ENCODE results near the gene SLC45A3.
A peak's percentile ranks its signal among the peaks of the same experiment; 100 is the strongest.
"Not testable (repeated sequence)": the region's sequence is repeated elsewhere in the genome, so short reads cannot be mapped to it uniquely, and the experiment has no call there.

The SLC45A3 gene, protein sequence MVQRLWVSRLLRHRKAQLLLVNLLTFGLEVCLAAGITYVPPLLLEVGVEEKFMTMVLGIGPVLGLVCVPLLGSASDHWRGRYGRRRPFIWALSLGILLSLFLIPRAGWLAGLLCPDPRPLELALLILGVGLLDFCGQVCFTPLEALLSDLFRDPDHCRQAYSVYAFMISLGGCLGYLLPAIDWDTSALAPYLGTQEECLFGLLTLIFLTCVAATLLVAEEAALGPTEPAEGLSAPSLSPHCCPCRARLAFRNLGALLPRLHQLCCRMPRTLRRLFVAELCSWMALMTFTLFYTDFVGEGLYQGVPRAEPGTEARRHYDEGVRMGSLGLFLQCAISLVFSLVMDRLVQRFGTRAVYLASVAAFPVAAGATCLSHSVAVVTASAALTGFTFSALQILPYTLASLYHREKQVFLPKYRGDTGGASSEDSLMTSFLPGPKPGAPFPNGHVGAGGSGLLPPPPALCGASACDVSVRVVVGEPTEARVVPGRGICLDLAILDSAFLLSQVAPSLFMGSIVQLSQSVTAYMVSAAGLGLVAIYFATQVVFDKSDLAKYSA

DNA sequence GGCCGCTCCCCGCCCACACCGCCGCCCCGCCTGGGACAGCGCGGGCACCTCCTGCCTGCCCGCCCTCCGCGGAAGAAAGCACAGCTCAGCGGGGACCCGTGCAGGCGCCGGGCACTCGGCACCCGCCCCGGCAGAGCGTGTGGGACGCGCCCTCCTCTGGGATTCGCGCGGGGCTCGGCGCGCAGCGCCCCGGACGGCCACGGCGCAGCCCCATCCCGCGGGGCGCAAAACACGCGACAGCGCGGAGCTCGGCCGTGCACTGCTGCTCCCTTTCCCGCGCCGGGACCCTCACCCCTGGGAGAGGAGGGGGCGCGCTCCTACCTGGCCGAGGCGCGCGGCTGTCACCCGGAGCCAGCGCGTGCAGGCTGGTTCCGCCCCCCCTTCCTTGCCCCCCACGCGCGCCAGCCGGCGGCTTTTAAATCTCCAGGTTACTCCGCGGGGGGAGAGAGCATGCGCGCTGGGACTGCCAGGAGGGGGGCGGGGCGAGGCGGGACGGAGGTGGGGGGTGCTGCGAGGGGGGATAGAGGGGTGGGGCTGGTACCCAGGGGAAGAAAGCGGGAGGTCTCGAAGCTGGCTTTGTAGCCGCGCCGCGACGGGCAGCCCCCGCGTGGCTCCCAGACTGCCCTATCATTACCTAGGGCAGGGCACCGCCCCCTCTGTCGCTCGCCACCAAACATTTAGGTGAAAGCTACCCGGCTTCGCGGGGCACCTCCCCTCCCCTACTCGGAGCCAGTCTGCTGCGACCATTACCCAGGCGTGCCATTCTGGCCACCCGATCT lies at the start of gene SLC45A3:
Gene SLC45A3 (minus strand): TSS at position 437 of the 779 bp plus-strand sequence. CDS start 15,853 bp downstream, outside the sequence.
- no peak for DNase-seq (ENCODE audit: low read depth in 2 of 2)

DNA sequence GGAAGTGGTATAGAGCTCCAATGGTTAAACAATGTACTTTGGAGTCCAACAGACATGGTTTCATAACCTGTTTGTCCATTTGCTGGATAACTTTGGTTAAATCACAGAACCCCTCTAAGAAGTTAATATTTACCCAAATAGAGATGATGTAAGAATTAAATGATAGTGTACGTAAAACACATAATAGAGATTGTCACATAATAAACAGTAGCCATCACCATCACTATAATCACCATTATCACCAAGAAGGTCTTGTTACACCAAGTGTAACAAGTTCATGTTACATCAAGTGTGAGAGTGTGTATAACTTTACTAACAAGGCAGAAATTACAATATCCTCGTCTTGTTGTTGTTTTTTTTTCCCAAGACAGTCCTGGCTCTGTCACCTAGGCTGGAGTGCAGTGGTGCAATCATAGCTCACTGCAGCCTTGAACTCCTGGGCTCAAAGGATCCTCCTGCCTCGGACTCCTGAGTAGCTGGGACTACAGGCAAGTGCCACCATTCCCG lies 46.4 kb upstream of the SLC45A3 start:
- DNase-seq (ENCODE audit: low read depth in 2 of 2): no peak

DNA sequence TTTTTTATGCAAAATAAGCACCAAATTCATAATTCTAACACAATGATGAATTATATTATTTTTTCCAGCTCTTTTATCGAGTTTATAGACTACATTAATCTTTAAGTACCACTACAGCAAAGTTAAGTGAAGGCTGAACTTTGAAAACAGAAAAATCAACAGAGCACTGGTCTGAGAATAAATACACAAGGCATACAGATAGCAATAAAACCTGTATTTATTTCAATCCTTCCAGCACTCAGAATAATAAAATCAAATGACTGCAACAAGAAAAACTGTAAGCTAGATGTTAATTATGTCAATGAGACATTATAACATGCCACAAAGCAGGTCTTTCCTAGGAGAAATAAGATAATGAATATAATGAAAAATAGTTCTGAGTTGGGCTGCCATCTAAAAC lies 45.2 kb upstream of the SLC45A3 start:
- no peak for DNase-seq (ENCODE audit: low read depth in 2 of 2)

DNA sequence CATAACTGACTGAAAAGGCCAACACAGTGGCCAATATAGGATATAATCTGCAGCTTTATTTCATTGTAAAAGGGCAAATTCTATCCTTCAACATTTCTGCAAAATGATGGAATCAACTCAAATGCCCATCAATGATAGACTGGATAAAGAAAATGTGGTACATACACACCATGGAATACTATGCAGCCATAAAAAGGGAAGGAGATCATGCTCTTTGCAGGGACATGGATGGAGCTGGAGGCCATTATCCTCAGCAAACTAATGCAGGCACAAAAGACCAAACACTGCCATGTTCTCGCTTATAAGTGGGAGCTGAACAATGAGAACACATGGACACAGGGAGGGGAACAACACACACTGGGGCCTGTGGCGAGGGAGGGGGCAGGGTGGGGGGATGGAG lies 40.4 kb upstream of the SLC45A3 start:
- DNase-seq (ENCODE audit: low read depth in 2 of 2): not testable (repeated sequence)

DNA sequence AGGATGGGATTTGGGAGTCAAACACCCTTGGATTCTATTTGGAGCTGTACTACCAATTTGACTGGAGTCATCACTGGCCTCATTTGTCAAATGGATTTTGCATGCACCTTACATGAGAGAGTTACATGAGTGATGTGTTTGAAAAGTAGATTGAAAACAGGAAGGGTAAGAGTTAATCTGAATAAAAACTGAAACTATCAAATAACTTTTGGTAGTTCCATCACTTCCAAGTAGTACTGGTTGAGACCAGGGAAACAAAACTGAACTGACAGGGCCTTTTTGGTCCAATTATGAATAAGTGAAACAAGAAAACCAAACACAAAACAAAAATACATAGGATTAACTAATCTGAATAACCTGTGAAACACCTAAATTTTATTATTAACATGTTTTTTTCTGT lies 39.5 kb upstream of the SLC45A3 start:
- DNase-seq (ENCODE audit: low read depth in 2 of 2): no peak

DNA sequence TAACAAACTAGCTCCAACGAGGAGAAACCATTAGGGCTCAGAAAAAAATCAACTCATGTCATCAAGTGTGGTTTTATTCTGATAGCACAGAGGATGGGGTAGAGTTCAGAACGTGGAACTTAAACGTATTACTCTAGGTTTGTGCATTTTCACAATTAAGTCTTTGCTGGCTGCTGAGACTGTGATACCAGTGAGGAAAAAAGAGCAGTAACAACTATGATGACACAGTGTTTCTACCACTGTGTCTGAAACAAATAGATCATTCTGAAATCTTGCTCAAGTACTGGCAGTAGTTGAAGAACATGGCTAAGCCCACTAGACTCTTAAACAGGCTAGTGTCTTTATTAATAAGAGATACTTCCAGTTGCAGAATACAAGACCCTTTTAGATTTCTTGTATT lies 38.7 kb upstream of the SLC45A3 start:
- DNase-seq (ENCODE audit: low read depth in 2 of 2): no peak

DNA sequence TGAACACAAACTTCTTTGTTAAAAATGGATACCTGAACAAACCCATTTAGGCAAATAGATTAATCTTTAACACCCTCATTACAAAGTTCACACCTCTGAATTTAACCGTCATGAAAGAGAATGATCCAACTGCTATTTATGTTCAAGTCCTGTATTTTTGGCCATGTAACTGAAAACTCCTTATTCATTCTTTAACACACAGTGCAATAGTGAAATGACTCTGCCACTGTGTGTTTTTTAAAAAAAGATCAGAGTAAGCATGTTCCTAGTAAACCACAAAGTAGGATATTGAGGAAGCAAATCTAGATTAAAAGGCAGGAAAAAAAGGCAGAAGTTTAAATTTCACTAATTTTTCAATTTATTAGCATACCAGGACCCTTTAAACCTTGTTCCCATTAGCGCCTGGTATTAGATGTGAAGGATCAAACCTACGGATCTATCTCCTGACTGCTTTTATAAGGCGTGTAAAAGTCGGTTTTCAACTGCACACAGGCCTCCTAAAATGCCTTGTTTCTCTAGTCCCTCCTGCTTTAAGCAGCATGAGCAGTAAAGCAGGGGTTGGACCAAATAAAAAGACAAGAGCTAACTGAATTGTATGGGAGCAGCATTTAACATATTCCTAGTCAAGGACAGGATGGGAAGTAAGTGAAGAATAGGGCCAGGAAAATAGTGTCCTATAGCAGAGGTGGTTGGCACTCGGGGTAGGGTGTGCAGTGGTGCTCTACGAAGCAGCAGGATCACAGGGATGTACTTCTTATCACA lies 36.2 kb upstream of the SLC45A3 start:
- DNase-seq (ENCODE audit: low read depth in 2 of 2): no peak

DNA sequence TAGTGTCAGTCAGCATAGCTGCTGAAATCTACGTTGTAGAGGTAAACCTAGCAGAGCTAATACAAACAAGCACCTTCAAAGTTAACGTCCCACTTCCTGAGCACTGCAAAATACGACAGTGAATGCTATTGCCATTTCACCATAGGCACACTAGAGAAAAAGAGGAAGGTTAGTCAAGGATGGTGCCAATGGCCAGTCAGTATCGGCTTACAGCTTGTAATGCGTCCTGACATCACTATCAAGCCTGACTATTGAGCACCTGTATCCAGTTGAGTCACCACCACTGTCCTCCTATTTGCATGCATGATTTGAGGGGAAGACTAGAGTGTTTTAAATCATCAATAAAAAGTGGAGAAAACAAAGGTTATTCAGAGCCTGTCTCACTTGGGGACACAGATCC lies 35.3 kb upstream of the SLC45A3 start:
- DNase-seq (ENCODE audit: low read depth in 2 of 2): no peak

DNA sequence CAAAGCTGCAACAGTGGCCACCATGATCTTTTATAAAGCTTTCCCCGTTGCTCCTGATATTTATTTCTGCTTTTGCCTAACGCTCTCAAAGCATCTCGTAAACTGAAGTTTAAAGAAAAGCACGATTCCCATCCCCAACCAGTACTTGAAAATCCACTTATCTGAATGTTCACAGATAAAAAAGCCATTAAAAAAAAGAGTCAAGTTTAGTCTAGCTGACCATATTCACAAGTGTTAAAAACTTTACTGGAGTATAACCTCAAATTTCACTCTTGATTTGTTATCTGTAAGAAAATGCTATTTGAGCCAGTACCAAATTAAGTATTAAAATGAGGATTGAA lies 34.6 kb upstream of the SLC45A3 start:
- DNase-seq (ENCODE audit: low read depth in 2 of 2): no peak

DNA sequence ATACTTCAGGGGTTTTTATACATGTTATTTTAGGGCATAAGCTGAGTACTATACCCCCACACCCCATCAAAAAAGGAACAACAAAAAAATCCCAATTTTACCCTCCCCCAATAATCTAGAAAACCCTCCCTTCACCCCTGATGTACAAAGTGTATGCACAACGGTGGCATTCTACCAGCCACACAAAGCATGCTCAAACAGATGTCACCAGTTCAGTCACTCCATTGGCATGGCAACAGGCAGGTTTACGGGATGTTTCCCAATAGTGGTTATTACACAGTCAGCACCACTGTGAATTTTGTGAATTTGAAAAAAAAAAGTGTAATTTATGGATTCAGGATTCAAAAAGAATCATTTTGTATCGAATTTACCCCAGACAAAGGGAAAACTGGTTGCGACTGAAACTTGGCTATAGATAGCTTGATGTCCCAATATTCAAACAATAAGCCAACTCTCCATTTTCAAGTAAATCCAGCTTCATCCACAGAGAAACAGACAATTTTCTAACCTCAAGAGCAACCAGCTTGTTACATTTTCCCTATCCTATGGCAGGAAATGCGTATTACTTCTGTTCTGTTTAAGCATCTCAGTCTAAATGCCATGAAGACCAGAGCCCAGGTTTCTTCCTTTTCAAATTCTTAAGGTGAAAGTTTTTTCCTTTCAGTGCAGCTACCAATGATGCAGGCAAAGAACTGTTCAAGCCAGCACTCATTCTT lies 34.0 kb upstream of the SLC45A3 start:
- DNase-seq (ENCODE audit: low read depth in 2 of 2): no peak

DNA sequence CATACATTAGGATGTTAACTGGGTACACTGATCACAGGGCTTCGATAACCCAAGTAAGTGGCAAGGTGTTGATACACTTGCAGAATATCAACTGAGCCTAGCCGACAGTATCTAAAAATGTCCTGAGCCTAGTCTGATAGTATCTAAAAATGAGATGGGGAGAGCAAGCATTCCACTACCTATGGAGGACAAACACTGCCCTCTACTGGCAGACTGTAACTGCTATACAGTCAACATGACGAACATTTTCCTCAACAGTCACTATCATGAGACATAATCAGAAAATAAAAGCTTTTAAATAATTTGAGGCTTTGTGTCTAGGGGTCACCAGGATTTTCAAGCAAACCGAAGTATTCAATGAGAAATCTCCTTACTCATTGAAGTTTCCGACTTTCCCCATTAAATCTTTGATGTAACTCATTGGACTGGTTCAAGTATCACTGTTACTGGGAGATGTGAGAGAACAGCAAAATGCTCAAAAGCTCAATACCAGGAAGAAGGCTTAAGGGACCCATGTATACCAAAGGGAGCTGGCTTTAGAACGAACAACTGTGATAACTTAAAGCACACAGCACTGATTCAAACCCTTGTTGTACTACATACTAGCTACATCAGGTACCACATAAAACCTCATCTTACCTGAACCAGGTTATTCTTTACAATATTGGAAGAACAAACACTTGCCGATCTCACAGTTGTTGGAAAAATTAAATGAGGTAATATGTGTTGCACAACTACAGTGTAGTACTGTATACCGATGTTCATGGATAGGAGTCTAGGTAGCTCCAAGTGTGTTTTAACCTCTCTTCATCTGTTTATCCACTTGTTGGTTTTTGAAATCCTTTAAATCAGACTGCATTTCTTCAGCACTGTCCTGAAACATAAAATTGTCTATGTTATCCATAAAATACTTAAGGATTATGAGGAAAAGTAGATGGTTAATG lies 31.1 kb upstream of the SLC45A3 start:
- DNase-seq (ENCODE audit: low read depth in 2 of 2): peak; percentile 45 to 55

DNA sequence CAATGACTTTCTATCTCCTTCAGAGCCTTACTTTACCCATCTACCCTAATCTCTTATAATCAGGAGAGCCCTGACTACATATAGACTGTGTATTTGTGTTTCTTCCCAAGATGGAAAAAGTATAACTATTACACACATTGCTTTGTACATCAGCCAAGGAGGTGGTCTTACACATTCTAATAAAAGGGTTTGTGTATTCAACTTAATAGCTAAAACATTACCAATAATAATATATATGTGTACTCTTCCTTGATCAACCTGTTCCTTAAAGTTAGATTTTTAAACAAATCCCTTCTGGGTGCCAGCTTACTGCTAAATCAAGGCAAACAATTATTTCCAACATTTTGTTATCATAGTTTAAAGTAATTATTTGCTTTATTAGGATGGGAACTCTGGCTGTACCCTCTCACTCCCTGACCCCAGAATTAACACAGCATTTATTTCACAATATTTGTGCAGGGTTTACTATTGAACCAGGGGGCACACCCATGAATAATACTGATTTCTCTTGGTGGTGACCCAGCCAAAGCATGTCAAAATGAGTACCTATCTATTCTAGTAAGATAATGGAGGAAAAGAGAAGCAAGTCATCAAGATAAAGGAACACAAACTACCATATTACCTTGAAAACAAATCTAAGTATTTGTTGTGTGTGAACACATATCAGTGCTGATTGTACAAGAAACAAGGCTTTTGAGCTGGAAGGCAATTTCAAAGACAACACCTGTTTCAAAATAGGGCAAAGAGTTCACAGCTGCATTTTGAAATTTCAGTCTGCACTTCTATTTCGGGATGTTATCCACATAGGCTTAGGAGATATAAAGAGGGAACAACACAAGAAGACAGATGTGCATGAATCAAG lies 30.1 kb upstream of the SLC45A3 start:
- no peak for DNase-seq (ENCODE audit: low read depth in 2 of 2)

DNA sequence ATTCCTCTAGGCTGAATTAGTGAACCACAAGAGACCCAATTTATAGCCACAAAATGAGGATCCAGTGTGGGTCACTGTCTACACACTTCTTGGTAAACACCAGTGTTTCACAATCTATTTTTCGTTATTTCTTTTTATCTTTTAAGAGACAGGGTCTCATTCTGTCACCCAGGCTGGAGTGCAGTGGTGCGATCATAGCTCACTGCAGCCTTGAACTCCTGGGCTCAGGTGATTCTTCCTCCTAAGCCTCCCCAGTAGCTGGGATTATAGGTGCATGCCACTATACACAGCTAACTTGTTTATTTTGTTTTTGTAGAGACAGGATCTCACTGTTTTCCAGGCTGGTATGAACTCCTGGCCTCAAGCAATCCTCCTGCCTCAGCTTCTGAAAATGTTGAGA lies 29.3 kb upstream of the SLC45A3 start:
- DNase-seq (ENCODE audit: low read depth in 2 of 2): no peak

DNA sequence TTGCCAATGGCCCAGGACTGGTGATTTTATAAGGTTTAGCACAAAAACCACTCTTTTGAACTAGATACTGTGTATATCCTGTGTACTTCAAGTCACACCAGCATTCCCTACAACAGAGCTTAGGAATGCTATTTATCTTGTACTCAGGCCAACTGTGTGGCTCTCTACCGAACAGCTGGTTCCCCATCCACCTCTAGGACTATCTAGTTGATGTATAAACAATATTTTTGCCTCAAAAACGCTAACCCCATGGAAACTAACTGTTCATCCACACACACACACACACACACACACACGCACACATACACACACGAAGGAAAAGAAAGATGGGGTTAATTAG lies 28.7 kb upstream of the SLC45A3 start:
- DNase-seq (ENCODE audit: low read depth in 2 of 2): peak in 1 of 2 experiments; percentile 20

DNA sequence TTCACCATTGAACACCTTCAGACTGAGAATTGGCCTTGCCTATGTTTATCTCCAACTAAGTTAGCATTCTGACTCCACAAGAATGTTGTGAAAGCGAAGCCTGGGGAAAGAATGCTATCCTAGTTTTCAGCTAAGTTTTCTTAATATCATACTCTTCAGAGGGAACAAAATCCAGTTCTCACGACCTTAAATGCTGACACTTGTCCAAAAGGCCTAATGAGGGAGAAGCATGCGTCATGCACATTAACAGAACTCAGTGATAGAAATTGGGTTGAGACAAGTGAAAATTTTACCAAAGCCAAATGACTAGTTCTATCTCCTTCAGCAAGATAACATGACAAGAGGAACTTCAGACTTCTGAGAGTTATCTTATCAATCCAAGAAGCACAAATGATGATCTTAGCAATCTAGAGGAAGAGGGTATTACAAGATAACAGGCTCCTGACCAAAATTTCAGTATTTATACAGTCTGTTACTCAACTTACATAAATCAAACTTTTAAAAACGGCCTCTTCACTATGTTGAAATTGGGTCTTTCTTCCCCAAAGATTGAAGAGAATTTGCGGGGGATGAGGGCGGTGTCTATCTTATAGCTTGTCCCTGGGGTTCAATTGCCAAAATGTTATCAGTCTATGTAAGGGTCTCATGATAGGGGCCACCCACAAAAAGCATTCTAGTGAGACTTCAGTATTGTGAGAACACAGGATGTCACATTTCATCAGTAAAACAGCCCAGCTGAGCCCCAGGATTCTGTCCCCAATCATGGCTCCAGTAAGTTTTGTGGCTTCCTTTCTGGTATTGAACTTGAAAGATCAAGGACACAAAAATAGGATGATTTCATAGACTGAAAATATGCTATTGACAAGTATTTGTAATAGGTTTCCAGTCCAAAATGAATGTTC lies 26.5 kb upstream of the SLC45A3 start:
- no peak for DNase-seq (ENCODE audit: low read depth in 2 of 2)

DNA sequence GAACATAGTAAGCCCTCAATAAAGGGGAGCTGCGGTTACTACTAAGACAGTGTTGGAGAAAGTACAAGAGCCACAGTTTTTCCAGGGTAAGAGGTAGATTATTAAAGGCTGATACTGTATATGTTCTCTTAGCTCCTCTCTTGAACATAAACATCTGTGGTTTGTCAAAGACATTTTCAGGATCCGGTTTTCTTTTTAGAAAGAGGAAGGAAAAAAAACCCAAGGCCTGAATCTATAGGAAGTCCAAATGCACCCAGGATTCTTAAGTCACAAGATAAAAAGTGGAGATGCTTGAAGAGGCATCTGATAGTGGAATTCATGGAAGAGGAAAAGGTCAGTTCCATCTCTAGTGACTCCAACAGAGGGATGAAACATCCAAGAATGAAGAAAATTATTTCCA lies 24.6 kb upstream of the SLC45A3 start:
- DNase-seq (ENCODE audit: low read depth in 2 of 2): no peak

DNA sequence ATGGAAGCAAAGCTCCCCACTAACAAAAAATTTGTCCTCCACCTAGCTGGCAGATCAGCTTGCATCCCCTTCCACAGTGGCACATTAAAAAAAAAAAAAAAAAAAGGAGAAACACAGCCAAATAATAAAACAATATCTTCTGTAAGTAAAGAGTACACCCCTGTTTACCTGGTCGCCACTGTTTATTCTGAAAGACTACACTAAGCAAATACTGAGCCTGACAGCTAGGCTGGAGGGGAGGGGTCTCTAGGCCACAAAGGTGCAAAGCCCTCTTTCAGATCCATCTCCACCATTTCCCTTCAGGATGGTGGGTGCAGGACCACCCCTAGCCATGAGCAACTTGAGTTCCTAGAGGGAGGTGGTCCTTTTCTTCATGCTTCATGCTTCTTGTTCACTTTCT lies 22.8 kb upstream of the SLC45A3 start:
- DNase-seq (ENCODE audit: low read depth in 2 of 2): no peak

DNA sequence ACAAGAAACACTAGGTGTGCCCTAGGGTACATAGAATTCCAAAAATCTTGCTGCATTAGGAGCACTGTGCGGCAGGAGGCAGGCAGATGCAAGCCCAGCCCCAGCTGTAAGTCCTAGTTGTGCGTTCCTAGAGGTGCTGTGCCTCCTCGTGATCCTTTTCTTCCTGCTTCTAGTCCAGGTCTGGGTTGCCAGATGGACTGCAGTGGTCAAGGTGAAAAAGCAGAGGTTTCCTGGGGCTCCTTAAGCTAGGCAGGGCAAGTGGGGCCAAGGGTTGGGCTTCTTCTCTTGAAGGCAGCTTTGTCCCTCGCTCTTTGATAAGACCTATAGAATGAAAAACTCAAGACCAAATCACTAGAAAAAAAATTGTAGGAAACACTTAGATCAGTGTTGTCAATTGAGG lies 21.6 kb upstream of the SLC45A3 start:
- no peak for DNase-seq (ENCODE audit: low read depth in 2 of 2)
